H1 (cell line): ENCODE measurements around the gene ACACA. TPM values are rescaled to one million over a fixed set of nuclear protein-coding genes. Genes with fewer than 3 reads are reported as not detected.

Experiments
- CTCF ChIA-PET: fragments of 300-600 bp; sonication (Branson Sonifier 250); formaldehyde crosslinking; loops from one replicate; lab custom pipeline; 2021; ENCODE audit not compliant: partially characterized antibody; lab: Charles Lee
- POLR2A ChIA-PET: fragments of 300-600 bp; sonication (Branson Sonifier 250); formaldehyde crosslinking; loops from one replicate; lab custom pipeline; 2021; ENCODE audit warnings: inconsistent platforms; ENCODE audit not compliant: partially characterized antibody; lab: Charles Lee
- DNase-seq, 2 experiments: peaks; one replicate each; pipeline versions ENCODE4 v3.0.0 to v3.0.0-alpha.2; 2010 to 2022; ENCODE audit warnings: low spot score in 2 of 2, low read depth in 1 of 2, mixed read lengths in 1 of 2
- FAIRE-seq: peaks from 2 replicates; lab custom pipeline; 2011; peaks lifted over from hg19 to GRCh38; lab: Jason Lieb, UNC
- H2AFZ ChIP-seq: 2 replicates; pipeline ENCODE4 v1.8.1; 2012; ENCODE audit warnings: low read length, inconsistent platforms
- H2AK5ac ChIP-seq: 2 replicates; pipeline ENCODE4 v1.6.1; 2013; ENCODE audit warnings: low read depth, low read length
- H2BK120ac ChIP-seq: replicated peaks from 2 replicates; pipeline ENCODE3; 2013; ENCODE audit warnings: low read depth, low read length, inconsistent platforms
- H2BK12ac ChIP-seq: 2 replicates; pipeline ENCODE4 v1.6.1; 2013; ENCODE audit warnings: low read depth, low read length
- H2BK15ac ChIP-seq: 2 replicates; pipeline ENCODE4 v1.6.1; 2013; ENCODE audit warnings: low read length
- H2BK20ac ChIP-seq: 2 replicates; pipeline ENCODE4 v1.6.1; 2013; ENCODE audit warnings: low read length
- H2BK5ac ChIP-seq: 2 replicates; pipeline ENCODE4 v1.6.1; 2013; ENCODE audit warnings: low read depth, low read length
- H3K14ac ChIP-seq: 2 replicates; pipeline ENCODE4 v1.6.1; 2013; ENCODE audit warnings: inconsistent platforms; ENCODE audit not compliant: insufficient read length
- H3K18ac ChIP-seq: 2 replicates; pipeline ENCODE4 v1.6.1; 2013; ENCODE audit warnings: low read length; ENCODE audit errors: extremely low read depth
- H3K23ac ChIP-seq: 2 replicates; pipeline ENCODE4 v1.6.1; 2013; ENCODE audit warnings: inconsistent platforms; ENCODE audit not compliant: insufficient read length
- H3K23me2 ChIP-seq: 2 replicates; pipeline ENCODE4 v1.6.1; 2013; ENCODE audit warnings: low read depth, low read length
- H3K27ac ChIP-seq: 2 replicates; pipeline ENCODE4 v1.6.1; 2011; ENCODE audit warnings: low read depth, low read length, inconsistent platforms
- H3K27me3 ChIP-seq, 4 experiments: replicated peaks in 1 of 4; 1 replicate in 1 of 4; 2 replicates in 3 of 4; pipeline versions ENCODE4 v1.6.1 to v1.8.1; 2011 to 2013; ENCODE audit warnings: low read length in 3 of 4, mild to moderate bottlenecking in 3 of 4, inconsistent platforms in 2 of 4, mixed read lengths in 2 of 4, moderate library complexity in 1 of 4; ENCODE audit not compliant: control insufficient read depth in 3 of 4, insufficient read depth in 3 of 4; ENCODE audit errors: extremely low read depth in 1 of 4
- H3K36me3 ChIP-seq, 4 experiments: 2 replicates each; pipeline versions ENCODE4 v1.6.1 to v1.8.1; 2011 to 2013; ENCODE audit warnings: mild to moderate bottlenecking in 4 of 4, low read length in 3 of 4, moderate library complexity in 2 of 4, control low read depth in 1 of 4, inconsistent platforms in 1 of 4; ENCODE audit not compliant: insufficient read depth in 4 of 4, control insufficient read depth in 2 of 4
- H3K4ac ChIP-seq: replicated peaks from 2 replicates; pipeline ENCODE3; 2013; ENCODE audit warnings: low read length, low read depth, mixed read lengths, inconsistent platforms; ENCODE audit not compliant: insufficient read length
- H3K4me1 ChIP-seq, 4 experiments: replicated peaks in 1 of 4; 1 replicate in 1 of 4; 2 replicates in 3 of 4; pipeline versions ENCODE4 v1.6.1 to v1.8.1; 2011 to 2013; ENCODE audit warnings: low read length in 3 of 4, inconsistent platforms in 2 of 4, mixed read lengths in 1 of 4; ENCODE audit not compliant: insufficient read depth in 4 of 4, control insufficient read depth in 3 of 4
- H3K4me2 ChIP-seq, 2 experiments: 2 replicates each; pipeline versions ENCODE4 v1.6.1 to v1.8.1; 2011 to 2013; ENCODE audit warnings: low read depth in 2 of 2, low read length in 2 of 2, control low read depth in 1 of 2, inconsistent platforms in 1 of 2, mild to moderate bottlenecking in 1 of 2; ENCODE audit not compliant: insufficient read depth in 1 of 2
- H3K4me3 ChIP-seq, 4 experiments: fragments of 200-600, 300-600 bp in 1 of 4; sonication (generic), shearing (Covaris generic), sonication (Bioruptor Twin) in 1 of 4; 2 replicates each; pipeline versions ENCODE4 v1.5.1 to v1.8.1; 2011 to 2016; ENCODE audit warnings: low read length in 4 of 4, low read depth in 3 of 4, control low read depth in 2 of 4, inconsistent platforms in 2 of 4, mild to moderate bottlenecking in 2 of 4, mixed read lengths in 1 of 4, moderate library complexity in 1 of 4; ENCODE audit not compliant: insufficient read depth in 2 of 4; ENCODE audit errors: extremely low read depth in 1 of 4
- H3K56ac ChIP-seq: replicated peaks from 2 replicates; pipeline ENCODE3; 2013; ENCODE audit warnings: low read depth, mild to moderate bottlenecking, mixed read lengths, low read length, inconsistent platforms; ENCODE audit not compliant: insufficient read length
- H3K79me1 ChIP-seq: 2 replicates; pipeline ENCODE4 v1.6.1; 2013; ENCODE audit warnings: low read depth, low read length, control low read depth
- H3K79me2 ChIP-seq, 2 experiments: 2 replicates each; pipeline versions ENCODE4 v1.6.1 to v1.8.1; 2012 to 2013; ENCODE audit warnings: low read length in 2 of 2, mild to moderate bottlenecking in 2 of 2, inconsistent platforms in 1 of 2; ENCODE audit not compliant: insufficient read depth in 2 of 2, control insufficient read depth in 1 of 2
- H3K9ac ChIP-seq, 4 experiments: replicated peaks in 1 of 4; 1 replicate in 1 of 4; 2 replicates in 3 of 4; pipeline versions ENCODE4 v1.6.1 to v1.8.1; 2011 to 2013; ENCODE audit warnings: low read depth in 3 of 4, low read length in 3 of 4, control low read depth in 2 of 4, mild to moderate bottlenecking in 2 of 4, moderate library complexity in 2 of 4, inconsistent platforms in 1 of 4; ENCODE audit errors: extremely low read depth in 1 of 4
- H3K9me3 ChIP-seq, 2 experiments: 2 replicates each; pipeline versions ENCODE4 v1.6.1 to v1.8.1; 2012 to 2013; ENCODE audit warnings: mild to moderate bottlenecking in 2 of 2, moderate library complexity in 2 of 2, control low read depth in 1 of 2, inconsistent platforms in 1 of 2, low read depth in 1 of 2, low read length in 1 of 2, mixed read lengths in 1 of 2; ENCODE audit not compliant: insufficient read depth in 2 of 2
- H4K20me1 ChIP-seq, 2 experiments: replicated peaks in 1 of 2; 2 replicates each; pipeline versions ENCODE3 to v1.8.1; 2011 to 2013; ENCODE audit warnings: inconsistent platforms in 2 of 2, low read length in 2 of 2, mild to moderate bottlenecking in 1 of 2; ENCODE audit not compliant: insufficient read depth in 2 of 2, control insufficient read depth in 1 of 2
- H4K5ac ChIP-seq: 2 replicates; pipeline ENCODE4 v1.6.1; 2013; ENCODE audit warnings: low read length, low read depth, mixed read lengths, inconsistent platforms; ENCODE audit not compliant: insufficient read length
- H4K8ac ChIP-seq: 2 replicates; pipeline ENCODE4 v1.8.0; 2013; ENCODE audit warnings: mild to moderate bottlenecking, moderate library complexity, low read length, inconsistent platforms; ENCODE audit not compliant: insufficient read depth; ENCODE audit errors: extremely low read depth
- H4K91ac ChIP-seq: replicated peaks from 2 replicates; pipeline ENCODE3; 2013; ENCODE audit warnings: low read length, mixed read lengths, inconsistent platforms; ENCODE audit not compliant: insufficient read length
- EGR1 ChIP-seq: IDR thresholded peaks from 2 replicates; pipeline ENCODE4 v1.6.1; 2011; ENCODE audit warnings: low read depth, low read length, borderline replicate concordance
- EZH2 ChIP-seq: fragments of 200-600 bp; sonication (generic); IDR thresholded peaks from 2 replicates; pipeline ENCODE4 v1.7.1; 2012; ENCODE audit warnings: low read depth, mild to moderate bottlenecking, moderate library complexity, low read length, inconsistent platforms; ENCODE audit not compliant: severe bottlenecking
- FOSL1 ChIP-seq: IDR thresholded peaks from 2 replicates; pipeline ENCODE4 v1.6.1; 2011; ENCODE audit warnings: mild to moderate bottlenecking, low read depth, low read length, moderate library complexity; ENCODE audit not compliant: insufficient read depth
- HDAC2 ChIP-seq, 2 experiments: fragments of 300-600 bp in 1 of 2; sonication (generic) in 1 of 2; IDR thresholded peaks; 2 replicates each; pipeline ENCODE4 v1.6.1; 2011 to 2012; ENCODE audit warnings: low read depth in 2 of 2, low read length in 2 of 2, mild to moderate bottlenecking in 2 of 2, moderate library complexity in 2 of 2, borderline replicate concordance in 1 of 2, inconsistent platforms in 1 of 2
- JUN ChIP-seq: IDR thresholded peaks from 2 replicates; pipeline ENCODE4 v1.6.1; 2011; ENCODE audit warnings: low read depth, mild to moderate bottlenecking, improper control_type of control experiment, low read length
- MAFK ChIP-seq: IDR thresholded peaks from 2 replicates; pipeline ENCODE4 v1.6.1; 2012; ENCODE audit warnings: low read depth, mild to moderate bottlenecking, improper control_type of control experiment, low read length
- WGBS, 2 experiments: shearing (Covaris generic) in 1 of 2; methylation state at CpG; one replicate each; pipeline versions ENCODE4 v1.1.6 to v1.1.7; 2013 to 2015; ENCODE audit warnings: low lambda C conversion rate in 2 of 2, mixed read lengths in 2 of 2, inconsistent platforms in 1 of 2, low coverage in 1 of 2, missing lambda C conversion rate in 1 of 2; ENCODE audit not compliant: insufficient replicate concordance in 2 of 2, insufficient coverage in 1 of 2, insufficient read length in 1 of 2; ENCODE audit errors: extremely low coverage in 1 of 2, missing lambda C conversion rate in 1 of 2; 5-methylcytosine and 5-hydroxymethylcytosine counted together
- polyA plus RNA-seq, 7 experiments: library from polyadenylated mRNA; depleted of rRNA in 3 of 7; stranded (reverse) in 5 of 7; unstranded in 2 of 7; fragments of >200 nt in 5 of 7; fragments of 200-250 nt in 2 of 7; gene quantifications; 1 replicate in 5 of 7; 2 replicates in 1 of 7; 4 replicates in 1 of 7; pipeline versions ENCODE4 v1.2.1 to v1.2.3, GENCODE V29; 2011 to 2013; ENCODE audit warnings: missing spikeins in 2 of 7, mixed read lengths in 2 of 7
- total RNA-seq: library from RNA; stranded (reverse); fragmentation: NEBNext Ultra II Directional; extraction: Animal tissue kit (Norgen Biotek cat#: 25700); gene quantifications from 2 replicates; pipeline ENCODE4 v1.2.1, GENCODE V29; 2021

Gene ACACA
- total and polyA plus RNA-seq, 2 of the 8 experiments (the other 6 are each of a cell fraction or from before 2014, with no cell fraction given): 74.0 to 160 TPM

DNA sequence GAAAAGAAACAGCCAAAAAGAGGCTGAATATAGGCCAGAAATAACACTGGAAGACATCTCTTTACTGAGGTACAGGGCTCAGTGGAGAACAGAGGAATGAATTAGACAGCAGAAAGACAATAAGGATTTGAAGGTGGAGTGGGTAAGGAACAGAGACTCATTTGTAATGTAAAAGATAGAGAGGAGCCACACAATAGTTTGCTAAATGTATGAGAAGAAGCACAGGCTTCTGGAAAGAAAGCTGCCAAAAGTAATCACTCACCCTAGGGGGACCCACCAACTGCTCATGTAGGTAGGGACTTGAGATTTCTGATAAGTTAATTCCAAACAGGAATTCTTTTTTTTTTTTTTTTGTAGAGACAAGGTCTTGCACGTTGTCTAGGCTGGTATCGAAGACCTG, 271.1 kb downstream of the ACACA start:
- Histone ChIP-seq H4K5ac (no peak overlapping the region), H4K91ac (no peak overlapping the region), H3K56ac (no peak overlapping the region), H2BK15ac (no peak overlapping the region), H3K4me2 (peak overlapping the region in 1 of 2 experiments; percentile 29; a peak in 1 of 4 replicates), H3K9ac (no peak overlapping the region), H3K4me3 (no peak overlapping the region), H4K20me1 (no peaks in the 10 kb centered on the region), H3K27me3 (no peaks in the 10 kb centered on the region), H3K9me3 (no peaks in the 10 kb centered on the region), H2BK12ac (no peak overlapping the region), H2BK20ac (no peak overlapping the region), H2AFZ (no peak overlapping the region), H3K4ac (no peak overlapping the region), H2AK5ac (no peak overlapping the region), H3K4me1 (peaks cover 0 to 10% (median 9%) of the 10 kb centered on the region in 4 experiments; a peak in 4 of 7 replicates), H2BK5ac (no peak overlapping the region), H3K18ac (no peak overlapping the region), H4K8ac (no peak overlapping the region), H3K23ac (no peak overlapping the region), H3K79me1 (no peaks in the 10 kb centered on the region), H3K27ac (no peak overlapping the region), H3K36me3 (peaks cover 0 to 9% (median 0%) of the 10 kb centered on the region in 4 experiments; a peak in 1 of 8 replicates), H2BK120ac (no peak overlapping the region), H3K14ac (no peak overlapping the region), H3K79me2 (no peaks in the 10 kb centered on the region), H3K23me2 (no peaks in the 10 kb centered on the region)
- ChIA-PET POLR2A (interaction anchor here (1.4 kb wide), 1 partner anchor 12 kb away, joined by 3 read pairs; no protein-coding TSS in a partner anchor), CTCF (no interaction called here)
- no peak for DNase-seq
- WGBS, 2 experiments: 78% methylated on average over 2 of the region's 2 CpGs; no CpG with 5 or more reads in 1 of the 2 experiments
- TF ChIP-seq EZH2: no peak
- no peak for TF ChIP-seq MAFK
- TF ChIP-seq HDAC2 (IDR thresholded peaks at IDR 0.05; ENCODE audit: borderline replicate concordance in 1 of 2, low read depth in 2 of 2, low read length in 2 of 2): 0 out of 4 replicates have a peak, but pooled peaks of 1 of the 2 experiments have one; percentile 18
- no peak for TF ChIP-seq FOSL1
- TF ChIP-seq JUN: no peak
- TF ChIP-seq EGR1: no peak
- no peak for FAIRE-seq
